ENCODE data around the gene PAX5.

DNA sequence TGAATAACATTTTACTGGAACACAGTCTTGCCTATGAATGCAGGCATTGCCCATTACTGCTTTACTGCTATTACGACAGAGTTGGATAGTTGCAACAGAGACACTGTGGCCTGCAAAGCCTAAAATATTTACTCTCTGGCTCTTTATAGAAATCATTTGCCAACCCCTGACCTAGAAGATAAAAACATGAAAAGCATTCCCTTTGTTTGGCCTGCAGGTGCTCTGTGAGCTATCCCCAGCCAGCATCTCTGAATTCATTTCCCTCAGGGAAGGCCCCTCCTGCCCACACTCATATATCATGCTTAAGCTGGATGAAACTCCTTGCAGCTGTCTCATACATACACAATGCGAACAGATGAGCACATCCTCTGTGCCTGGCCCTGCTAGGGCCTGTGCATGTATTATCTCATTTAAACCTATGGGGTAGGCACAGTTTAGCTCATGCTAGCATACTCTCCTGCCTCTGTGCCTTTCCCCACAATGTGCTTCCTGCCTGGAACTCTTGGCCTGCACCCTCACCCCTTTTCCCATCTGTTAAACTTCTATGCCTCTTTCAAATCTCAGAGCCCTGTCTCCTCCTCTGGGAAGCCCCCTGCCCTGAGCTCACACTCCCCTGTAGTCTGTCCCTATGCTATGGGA lies 193.1 kb downstream of the PAX5 start:
- TF ChIP-seq POLR2AphosphoS5 (IDR thresholded peaks at IDR 0.05; ENCODE audit: low read depth, low read length) (no peak), POLR2A (IDR thresholded peaks at IDR 0.05; ENCODE audit: low read depth, low read length) (no peak), TAF1 (IDR thresholded peaks at IDR 0.05; ENCODE audit: low read depth, low read length) (no peak), SPI1 (IDR thresholded peaks at IDR 0.05; ENCODE audit: low read depth, low read length) (no peak)
